Left kidney (tissue), 2 donors: ENCODE data around the gene VMAC. TPM values are rescaled to one million over a fixed set of nuclear protein-coding genes. Genes with fewer than 3 reads are reported as not detected.
"Not testable (repeated sequence)": the region's sequence is repeated elsewhere in the genome, so short reads cannot be mapped to it uniquely, and the experiment has no call there.

Experiments used
- DNase-seq: peaks from one replicate; pipeline ENCODE4 v3.0.0-alpha.2; 2013
- polyA plus RNA-seq: library from polyadenylated mRNA; unstranded; fragments of 120-200 nt; gene quantifications from one replicate; pipeline ENCODE4 v1.2.1, GENCODE V29; 2013; ENCODE audit not compliant: insufficient read length

The VMAC gene
- polyA plus RNA-seq, 1 donor: 8.7 TPM

DNA sequence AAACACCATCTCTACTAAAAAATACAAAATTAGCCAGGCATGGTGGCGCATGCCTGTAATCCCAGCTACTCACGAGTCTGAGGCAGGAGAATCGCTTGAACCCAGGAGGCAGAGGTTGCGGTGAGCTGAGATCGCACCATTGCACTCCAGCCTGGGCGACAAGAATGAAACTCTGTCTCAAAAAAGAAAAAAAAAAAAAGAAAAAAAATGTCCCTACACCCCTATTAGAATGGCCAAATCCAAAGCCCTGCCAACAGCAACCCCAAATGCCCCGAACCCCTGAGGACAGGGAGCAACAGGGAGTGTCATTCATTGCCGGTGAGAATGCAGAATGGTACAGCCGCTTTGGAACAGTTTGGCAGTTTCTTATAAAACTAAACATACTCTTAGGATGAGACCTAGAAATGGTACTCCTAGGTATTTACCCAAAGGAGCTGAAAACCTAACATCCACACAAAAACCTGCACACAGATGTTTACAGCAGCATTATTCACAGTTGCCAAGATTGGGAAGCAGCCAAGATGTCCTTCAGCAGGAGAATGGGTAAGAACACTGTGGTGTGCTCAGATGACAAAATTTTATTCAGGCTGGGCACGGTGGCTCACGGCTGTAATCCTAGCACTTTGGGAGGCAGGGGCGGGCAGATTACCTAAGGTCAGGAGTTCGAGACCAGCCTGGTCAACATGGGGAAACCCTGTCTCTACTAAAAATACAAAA, 21.4 kb upstream of the VMAC start:
- DNase-seq: not testable (repeated sequence)

DNA sequence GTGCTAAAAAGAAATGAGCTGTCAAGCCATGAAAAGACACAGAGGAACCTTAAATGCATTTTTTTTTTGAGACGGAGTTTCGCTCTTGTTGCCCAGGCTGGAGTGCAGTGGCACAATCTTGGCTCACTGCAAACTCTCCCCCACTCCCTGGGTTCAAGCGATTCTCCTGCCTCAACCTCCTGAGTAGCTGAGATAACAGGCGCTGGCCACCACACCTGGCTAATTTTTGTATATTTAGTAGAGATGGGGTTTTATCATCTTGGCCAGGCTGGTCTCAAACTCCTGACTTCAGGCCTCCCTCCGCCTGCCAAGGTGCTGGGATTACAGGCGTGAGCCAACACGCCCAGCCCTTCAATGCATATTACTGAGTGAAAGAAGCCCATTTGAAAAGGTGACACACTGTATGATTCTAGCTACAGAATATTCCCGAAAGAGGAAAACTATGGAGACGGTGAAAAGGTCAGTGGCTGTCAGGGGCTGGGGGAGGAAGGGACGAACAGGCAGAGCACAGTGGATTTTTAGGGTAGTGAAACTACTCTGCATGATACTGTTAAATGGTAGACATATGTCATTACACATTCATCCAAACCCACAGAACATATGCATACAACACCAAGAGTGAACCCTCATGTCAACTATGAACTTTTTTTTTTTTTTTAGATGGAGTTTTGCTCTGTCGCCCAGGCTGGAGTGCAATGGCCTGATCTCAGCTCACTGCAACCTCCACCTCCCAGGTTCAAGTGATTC, 20.4 kb upstream of the VMAC start:
- DNase-seq: not testable (repeated sequence)

DNA sequence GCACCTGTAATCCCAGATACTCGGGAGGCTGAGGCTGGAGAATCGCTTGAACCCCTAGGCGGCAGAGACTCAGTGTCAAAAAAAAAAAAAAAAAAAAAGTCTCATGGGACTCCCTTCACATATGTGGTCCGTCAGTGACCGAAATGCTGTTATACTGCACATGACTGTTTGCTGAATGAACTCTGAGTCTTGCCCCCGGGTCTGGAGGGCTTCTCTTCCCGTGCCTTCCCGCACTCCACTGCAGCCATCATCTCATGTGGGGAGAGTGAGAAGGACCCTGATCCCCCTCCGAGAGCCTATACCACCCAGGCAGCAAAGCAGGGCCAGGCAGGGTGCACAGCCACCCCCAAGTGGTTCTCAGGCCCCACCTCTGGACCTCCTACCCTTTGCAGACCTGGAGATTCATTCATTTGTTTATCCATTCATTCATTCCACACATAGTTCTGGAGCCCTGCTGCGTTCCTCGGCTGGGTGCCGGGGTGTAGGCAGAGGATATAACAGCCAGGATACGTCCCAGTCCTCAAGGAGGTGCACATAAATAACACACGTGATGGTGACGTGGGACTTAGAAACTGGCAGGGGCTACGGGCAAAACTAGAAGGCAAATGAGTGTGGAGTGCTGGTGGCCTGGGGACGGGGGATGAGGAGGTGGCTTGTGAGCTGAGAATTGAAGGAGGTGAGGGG, 15.2 kb upstream of the VMAC start:
- no peak for DNase-seq

DNA sequence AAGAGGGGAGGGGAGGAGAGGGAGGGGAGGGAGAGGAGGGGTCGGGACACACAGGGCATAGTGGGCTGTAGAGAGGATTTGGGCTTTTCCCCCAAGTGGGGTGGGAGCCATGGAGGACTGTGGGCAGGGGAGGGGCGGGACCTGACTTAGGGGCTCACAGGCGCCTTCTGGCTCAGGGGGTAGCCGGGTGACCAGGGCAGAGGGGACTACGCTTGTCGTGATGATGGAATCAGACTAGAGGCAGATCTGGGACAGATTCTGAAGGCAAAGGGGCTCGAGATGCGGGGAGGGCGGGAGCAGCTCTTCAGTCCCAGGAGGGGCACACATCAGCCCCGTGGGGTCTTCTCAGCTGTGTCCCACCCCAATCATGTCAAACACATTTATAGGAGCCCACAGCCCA, 14.6 kb upstream of the VMAC start:
- no peak for DNase-seq

DNA sequence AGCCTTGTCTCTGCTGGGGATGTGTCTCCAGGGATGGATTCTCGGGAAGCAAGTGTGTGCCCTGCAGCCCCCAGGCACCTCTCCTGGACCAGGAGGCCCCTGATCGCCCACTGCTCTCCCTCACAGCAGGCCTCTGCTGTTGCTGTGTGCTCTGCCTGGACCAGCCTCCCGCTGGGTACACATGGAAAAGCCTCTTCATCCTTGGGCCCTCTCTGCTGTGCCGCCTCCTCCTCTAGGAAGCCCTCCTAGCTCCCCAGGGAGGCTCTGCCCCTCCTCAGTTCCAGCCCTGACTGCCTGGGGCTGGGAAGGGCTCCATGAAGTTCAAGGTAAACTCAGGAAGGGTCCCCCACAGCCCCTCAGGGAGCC, 13.1 kb upstream of the VMAC start:
- DNase-seq: no peak

DNA sequence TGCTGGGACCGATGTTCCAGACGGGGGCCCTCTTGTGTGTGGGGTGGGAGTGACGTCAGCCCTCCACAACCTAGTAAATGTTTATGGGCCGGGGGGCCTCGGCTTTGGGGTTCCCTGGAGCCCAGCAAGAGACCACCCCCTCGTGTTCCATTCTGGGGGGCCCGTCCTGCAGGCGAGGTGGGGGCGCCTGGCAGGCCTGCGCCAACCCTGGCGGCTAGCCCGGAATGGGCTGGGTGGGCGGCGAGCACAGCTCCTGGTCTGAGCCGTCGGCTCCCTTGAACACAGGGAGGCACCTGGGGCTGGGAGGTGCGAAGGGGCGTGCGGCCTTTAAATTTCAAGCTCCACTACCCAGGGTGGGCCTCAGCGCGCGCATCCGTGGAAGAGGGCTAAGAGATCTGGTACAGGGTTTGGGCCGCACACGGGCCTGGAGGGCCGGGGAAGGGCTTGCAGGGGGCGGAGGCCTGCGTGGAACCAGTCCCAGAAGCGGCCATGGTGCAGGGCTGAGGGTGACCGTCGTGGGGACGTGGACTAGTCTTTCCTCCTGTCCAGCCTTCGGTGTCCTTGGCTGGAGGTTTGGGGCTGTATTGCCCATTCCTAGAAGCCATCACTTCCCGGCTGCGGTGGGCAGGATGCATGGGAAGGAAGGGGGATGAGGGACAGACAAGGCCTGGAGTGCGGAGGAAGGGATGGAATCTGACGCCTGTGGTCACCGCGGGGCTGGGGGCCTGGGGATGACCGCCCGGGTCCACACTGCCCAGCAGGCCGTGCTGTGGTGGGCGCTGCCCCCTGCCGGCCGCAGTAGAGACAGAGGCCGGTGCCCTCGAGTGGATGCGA, 12.5 kb upstream of the VMAC start:
- DNase-seq: no peak

DNA sequence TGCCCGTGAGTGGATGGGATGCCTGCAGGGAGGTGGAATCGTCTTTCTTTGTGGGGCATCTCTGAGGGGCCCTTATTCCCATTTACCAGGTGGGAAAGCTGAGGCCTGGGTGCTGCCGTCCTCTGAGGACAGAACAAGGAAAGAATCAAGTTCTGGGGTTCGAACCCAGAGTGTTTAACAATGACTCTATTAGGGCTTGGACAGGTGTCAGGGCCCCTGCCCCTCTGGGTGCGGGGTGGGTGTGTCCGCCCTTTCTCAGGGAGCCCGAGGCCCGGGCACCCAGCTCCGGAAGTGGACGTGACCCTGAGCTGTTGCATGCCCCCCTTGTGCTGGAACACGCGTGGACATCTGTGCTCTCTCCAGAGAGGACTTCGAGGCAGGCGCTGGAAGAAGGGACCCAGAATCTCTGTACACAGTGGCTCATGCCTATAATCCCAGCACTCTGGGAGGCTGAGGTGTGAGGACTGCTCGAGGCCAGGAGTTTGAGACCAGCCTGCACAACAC, 11.8 kb upstream of the VMAC start:
- DNase-seq: no peak

DNA sequence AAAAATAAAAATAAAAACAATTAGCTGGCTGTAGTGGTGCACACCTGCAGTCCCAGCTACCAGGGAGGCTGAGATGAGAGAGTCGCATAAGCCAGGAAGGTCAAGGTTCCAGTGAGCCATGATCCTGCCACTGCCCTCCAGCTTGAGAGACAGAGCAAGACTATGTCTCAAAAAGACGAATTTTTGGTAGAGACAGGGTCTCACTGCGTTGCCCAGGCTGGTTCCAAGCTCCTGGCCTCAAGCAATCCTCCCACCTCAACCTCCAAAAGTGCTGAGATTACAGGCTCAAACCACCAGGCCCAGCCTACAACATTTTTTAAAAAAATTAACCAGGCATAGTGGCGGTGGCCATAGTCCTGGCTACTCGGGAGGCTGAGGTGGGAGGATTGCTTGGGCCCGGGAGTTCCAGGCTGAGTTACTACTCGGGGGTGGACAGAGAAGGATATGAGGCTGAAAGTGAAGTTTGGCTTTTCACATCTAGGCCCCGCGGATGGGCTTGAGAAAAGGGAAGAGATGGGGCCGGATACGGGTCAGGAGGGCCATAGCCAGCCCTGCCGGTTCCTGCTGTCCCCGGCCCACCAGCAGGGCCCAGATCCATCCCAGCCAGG, 11.3 kb upstream of the VMAC start:
- DNase-seq: no peak

DNA sequence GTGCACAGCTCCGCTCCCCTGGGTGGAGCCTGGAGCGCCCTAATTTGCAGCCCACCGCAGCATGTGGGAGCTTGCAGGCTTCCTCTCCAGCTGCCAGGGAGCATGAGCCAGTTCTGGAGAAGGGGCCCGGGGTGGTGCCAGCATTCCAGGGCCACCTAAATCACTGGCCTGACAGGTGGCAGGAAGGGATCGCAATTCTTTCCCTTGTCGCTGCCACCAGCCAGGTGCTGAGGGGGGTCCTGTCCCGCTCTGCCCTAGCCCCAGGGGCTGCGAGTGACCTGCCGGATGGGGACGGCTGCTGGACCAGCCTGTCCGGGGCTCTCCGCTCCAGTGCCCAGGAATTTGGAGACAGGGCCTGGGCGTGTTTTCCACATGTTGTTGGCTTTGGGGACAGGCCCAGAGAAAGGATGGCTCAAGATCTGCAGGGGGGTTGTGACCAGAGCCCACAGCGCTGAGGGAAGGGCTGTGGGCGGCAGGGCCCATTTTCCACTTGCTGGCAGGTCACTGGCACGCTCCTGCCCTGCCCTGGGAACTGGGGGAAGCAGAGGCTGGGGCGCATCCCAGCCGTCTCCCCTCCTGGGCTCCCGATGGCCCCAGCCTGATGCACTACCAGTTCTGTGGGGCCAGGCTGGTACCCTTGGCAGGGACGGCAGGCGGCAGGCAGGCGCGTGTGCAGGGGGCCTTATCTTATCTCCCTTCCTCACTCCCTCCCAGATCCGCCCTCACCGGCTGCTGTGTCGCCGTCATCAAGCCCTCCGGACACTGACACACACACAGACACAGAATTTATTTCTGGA, 10.6 kb upstream of the VMAC start:
- no peak for DNase-seq

DNA sequence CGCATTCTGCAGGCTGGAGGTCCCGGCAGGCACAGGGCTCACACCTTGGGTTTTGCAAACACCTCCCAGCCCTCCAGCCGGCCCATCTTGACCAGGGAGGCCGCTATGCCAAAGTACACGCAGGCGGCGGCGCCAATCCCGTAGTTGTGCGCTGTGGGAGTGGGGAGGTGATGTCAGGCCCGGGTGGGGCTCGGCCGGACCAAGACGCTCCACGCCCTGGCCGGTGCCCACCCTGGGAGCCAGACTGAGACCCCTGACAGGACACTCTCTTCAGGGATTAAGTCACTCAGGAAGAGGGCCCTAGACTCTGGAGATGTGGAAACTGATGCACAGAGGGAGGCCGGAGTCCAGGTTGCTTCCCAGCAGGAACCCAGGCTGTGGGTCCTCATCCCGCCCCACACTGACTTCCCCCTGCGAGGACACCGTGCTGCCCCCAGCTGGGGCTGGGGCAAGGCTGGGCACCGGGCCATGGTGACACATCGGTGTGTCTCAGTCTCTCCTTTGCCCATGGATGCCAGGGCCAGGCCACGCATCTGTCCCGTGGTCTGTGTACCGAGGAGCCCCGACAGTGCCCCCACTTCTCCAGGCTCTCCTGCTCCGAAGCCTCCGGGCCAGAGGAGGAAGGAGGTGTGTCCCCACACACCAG, 9.8 kb upstream of the VMAC start:
- DNase-seq: no peak

DNA sequence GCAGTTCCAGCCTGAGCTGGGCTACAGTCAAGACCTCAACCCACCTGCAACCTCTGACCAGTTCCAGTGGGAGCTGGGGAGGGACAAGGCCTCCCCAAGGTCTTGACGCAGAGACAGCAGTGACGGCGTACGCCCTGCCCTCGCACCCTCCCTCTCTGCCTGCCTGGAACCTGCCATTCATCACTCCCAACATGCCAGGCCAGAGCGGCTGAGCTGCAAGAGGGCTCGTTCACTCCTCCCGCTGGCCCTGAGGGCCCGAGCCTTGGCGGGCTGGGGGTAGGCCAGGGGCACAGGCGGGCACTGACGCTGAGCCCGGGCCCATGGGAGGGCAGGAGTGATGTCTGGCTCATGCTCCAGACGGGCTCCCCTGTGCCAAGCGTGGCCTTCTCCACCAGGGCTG, 9.3 kb upstream of the VMAC start:
- no peak for DNase-seq

DNA sequence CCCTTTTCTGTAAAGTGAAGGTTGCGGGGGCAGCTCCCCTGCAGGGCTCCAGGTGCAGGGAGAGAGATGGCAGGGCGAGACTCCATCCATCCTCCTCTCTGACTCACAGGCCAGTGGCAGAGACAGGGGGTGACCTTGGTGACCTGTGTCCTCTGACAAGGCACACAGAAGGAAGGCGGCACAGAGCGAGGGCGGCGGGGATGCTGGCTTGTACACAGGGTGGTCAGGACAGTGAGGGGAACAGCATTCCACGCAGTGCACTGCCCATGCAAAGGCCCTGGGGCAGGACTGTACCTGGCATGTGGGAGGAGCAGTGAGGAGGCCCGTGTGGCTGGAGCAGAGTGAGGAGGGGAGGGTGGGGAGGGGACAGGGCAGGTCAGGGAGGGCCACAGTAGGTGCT, 8.8 kb upstream of the VMAC start:
- no peak for DNase-seq

DNA sequence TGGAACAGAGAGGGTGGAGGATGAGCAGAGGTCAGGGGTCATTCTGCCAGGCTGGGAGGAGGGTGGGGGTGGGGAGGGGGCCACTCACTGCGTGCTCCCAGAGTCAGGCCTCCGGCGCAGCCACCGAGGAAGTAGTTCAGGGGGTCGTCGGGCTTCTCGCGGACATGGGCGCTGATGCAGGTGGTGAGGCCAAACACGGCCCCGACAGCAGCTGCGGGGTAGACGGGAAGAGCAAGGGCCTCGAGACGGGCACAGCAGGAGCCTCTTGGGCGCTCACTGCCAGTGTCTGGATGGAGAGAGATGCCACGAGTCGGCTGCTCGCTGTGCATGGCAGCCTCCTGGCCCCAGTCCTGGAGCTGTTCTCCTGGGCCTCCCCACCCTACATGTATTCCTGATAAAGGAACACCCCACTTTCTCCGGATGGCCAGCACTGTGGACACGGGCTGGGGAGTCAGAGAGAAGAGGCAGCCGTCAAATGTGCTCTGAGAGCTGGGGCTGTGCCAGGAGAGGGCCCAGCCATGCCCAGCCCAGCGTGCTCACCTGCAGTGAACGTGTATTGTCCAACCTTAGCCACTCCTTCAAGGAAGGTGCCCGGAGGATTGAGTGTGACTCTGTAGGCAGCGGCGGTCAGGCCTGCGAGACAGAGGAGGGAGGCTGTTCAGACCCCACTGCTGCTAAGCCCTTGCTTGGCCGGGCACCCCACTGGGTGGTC, 8.2 kb upstream of the VMAC start:
- no peak for DNase-seq

DNA sequence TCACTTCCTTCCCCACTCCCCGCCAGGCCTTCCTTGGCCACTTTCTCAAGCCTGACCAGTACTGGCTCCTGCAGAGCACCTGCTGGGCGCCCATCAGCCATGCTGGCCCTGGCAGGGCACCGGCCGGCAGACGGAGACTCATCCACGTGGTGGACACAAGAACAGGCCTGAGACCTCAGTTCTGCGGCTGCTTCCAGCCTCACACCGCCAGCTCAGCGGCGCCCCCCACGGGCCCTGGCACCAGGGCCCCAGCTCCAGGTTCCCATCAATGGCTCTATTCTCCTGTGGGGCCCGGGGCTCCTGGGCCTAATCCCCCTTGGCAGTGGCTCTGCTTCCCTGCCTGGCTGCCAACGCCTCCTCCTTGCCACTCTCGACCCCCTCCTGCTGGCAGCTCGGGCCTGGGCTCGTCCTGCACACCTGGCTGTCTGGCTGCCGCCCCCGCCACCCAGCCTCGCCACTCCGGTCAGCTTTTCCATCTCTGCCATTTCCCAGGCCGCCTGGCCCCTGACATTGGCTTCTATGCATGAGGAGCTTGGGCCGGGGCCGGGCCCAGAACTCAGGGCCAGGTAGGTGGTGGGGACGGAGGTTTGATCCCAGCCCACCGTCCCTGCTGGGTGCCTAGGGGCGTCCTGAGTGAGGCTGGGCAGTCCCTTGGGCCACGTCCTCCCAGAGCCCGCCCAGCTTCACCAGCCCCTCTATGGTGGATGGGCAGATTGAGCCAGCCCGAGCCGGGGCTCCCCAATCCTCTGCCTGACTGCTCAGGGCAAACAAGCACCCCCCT, 7.3 kb upstream of the VMAC start:
- no peak for DNase-seq

DNA sequence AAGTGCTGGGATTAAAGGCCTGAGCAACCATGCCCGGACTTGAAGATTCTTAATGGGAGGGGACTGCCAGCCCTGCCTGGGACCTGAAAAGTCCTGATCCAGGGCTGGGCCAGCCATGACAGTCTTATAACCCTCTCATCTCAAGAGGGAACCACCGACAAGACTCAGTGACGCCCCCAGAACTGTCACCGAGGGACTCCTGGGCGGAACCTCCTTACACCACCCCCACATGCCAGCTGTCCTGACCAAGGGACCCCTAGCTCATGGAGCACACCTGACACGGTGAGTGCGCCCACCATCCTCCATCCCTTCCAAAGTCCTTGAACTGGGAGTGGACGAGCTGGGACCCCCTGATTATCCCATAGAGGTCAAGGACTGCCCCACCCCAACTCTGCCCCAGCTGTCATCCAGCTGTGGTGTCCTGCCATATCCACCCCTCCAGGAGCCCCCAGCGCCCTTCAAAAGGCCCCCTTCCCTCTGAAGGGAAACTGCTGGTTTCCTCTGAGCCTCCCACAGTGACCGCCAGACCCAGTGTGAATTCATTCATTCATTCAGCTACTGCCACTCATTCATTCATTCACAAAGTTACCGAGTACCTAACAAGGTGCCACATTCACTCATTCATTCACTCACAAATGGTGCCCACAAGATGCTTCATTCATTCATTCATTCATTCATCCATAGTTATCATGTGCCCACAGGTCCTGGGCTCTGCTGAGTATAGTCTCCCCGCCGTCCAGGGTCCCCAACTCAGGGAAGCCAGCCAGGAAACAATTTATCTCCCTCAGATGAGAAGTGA, 4.7 kb upstream of the VMAC start:
- no peak for DNase-seq

DNA sequence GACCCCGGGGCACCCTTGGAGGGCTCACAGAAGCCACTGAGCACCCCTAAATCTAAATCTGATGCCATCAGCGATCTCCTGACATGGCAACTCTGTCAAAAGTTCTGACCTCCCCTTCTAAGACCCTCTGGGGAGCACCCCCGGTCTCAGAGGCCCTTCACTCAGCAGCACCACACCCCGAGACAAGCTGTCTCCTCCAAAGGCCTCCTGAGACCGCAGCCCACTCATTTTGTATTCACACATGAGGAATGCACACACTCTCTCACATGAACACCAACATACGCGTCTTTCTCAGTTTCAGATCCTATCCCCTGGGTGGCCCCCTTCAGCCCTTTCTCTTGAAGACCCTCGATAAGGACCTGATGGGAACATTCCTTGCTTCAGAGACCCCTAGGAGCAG, 3.7 kb upstream of the VMAC start:
- DNase-seq: no peak

DNA sequence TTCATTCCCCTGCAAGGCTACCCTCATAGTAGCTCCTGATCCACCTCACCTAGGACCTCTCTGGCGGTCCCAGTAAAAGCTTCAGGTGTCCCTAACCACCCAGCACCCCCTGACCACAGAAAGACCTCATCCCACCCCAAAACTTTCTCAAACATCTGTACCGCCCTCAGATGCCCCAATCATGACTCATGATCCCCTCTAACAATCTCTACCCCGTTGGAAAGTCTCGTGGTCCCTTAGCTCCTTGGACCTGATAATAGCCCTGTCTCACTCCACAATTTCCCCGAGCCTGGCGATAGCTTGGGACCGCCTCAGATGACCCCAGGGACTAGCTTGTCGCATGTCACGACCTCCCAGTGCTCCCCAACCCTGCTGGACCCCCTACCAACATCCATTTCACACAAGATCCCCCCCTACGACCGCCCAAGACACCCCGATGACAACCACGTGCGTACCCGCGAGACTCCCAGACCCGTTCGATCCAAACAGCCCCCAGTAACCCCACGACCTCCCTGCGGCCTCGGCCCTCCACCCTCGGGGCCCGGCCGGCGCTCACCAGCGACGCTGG, 1.5 kb upstream of the VMAC start:
- no peak for DNase-seq
